HG03521 (cell line): ENCODE measurements around the gene SPECC1.

Experiments
- ATAC-seq: cut with Tn5 transposase; IDR thresholded peaks from one replicate; pipeline ENCODE4 v1.9.1; 2021; ENCODE audit warnings: mild to moderate bottlenecking, moderate library complexity; ENCODE audit not compliant: unreplicated experiment

The SPECC1 gene

GRCh38 chr17:20122254-20122879 is 113.2 kb downstream of the SPECC1 start:
- no peak for ATAC-seq

- no peak for ATAC-seq
Measured at GRCh38 chr17:20123209-20123608, 114.0 kb downstream of the SPECC1 start.

GRCh38 chr17:20125724-20126123 is 116.6 kb downstream of the SPECC1 start:
- no peak for ATAC-seq

- no peak for ATAC-seq
Measured at GRCh38 chr17:20127360-20128035, 118.3 kb downstream of the SPECC1 start.

GRCh38 chr17:20128036-20128667 is 119.0 kb downstream of the SPECC1 start:
- ATAC-seq, result no peak

- no peak for ATAC-seq
Measured at GRCh38 chr17:20133517-20133916, 124.4 kb downstream of the SPECC1 start.

GRCh38 chr17:20141198-20141972 is 132.2 kb downstream of the SPECC1 start:
- no peak for ATAC-seq

GRCh38 chr17:20142268-20142667 is 133.1 kb downstream of the SPECC1 start:
- no peak for ATAC-seq

GRCh38 chr17:20143740-20144139 is 134.6 kb downstream of the SPECC1 start:
- ATAC-seq, result no peak

- no peak for ATAC-seq
Measured at GRCh38 chr17:20145567-20145966, 136.4 kb downstream of the SPECC1 start.

GRCh38 chr17:20149251-20149650 is 140.1 kb downstream of the SPECC1 start:
- ATAC-seq, result no peak

- no peak for ATAC-seq
Measured at GRCh38 chr17:20151174-20151573, 142.0 kb downstream of the SPECC1 start.

GRCh38 chr17:20153231-20153630 is 144.1 kb downstream of the SPECC1 start:
- no peak for ATAC-seq

GRCh38 chr17:20154286-20155000 is 145.3 kb downstream of the SPECC1 start:
- ATAC-seq, result no peak

- peak; percentile 94 for ATAC-seq
Measured at GRCh38 chr17:20155258-20156195, 146.4 kb downstream of the SPECC1 start.

- ATAC-seq, result peak; percentile 12
Measured at GRCh38 chr17:20156196-20157000, 147.2 kb downstream of the SPECC1 start.

- no peak for ATAC-seq
Measured at GRCh38 chr17:20157001-20157310, 147.8 kb downstream of the SPECC1 start.

- ATAC-seq, result no peak
Measured at GRCh38 chr17:20158580-20158979, 149.4 kb downstream of the SPECC1 start.

- no peak for ATAC-seq
Measured at GRCh38 chr17:20159406-20160069, 150.4 kb downstream of the SPECC1 start.
